Measurements from ENCODE around the gene CCDC78. TPM values are rescaled to one million over a fixed set of nuclear protein-coding genes. Genes with fewer than 3 reads are reported as not detected.

The CCDC78 gene
- total RNA-seq, 1 donor from 2014 or later: 0.85 TPM

DNA sequence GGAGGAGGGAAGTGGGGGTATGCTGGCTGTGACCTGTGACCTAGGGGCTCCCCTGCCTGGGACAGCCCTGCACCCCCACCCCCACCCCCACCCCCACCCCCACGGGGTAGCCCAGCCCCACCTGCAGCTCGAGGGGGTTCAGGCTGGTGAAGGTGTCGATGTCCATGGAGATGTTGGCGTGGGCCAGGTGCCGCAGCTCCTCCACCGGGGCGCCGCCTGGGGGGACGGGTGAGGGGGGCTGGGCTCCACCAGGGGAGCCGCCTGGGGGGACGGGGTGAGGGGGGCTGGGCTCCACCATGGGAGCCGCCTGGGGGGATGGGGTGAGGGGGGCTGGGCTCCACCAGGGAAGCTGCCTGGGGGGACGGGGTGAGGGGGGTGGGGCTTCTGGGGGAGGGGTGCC lies 44.2 kb upstream of the CCDC78 start:
- H3K4me3 Mint-ChIP-seq (ENCODE audit: unreplicated experiment): no peak overlapping the region

DNA sequence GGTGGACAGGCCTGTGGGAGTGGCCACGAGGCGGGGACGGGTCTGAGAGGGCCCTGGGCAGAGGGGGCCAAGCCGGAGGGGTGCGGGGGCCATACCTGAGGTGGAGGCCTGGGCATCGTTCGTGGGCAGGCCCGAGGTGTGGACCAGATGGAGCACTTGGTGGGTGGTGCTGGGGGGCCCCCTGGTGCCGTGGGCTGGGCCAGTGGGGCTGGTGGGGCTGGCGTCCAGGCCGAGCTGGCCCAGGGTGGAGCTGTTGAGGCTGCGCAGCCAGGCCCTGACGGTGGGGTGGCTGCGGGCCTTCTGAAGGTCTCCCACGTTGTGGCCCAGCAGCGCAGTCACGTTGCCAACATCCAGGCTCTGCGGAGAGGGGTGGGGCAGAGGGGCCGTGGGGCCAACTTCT lies 43.7 kb upstream of the CCDC78 start:
- DNase-seq (ENCODE audit: low spot score): no peak
- Mint-ChIP-seq H3K4me3 (ENCODE audit: unreplicated experiment) (no peak overlapping the region), H3K36me3 (ENCODE audit: low read depth, unreplicated experiment) (no peaks in the 10 kb centered on the region), H3K4me1 (ENCODE audit: unreplicated experiment) (no peaks in the 10 kb centered on the region), H3K27me3 (ENCODE audit: unreplicated experiment) (peaks cover 11% of the 10 kb centered on the region), H3K27ac (ENCODE audit: unreplicated experiment) (no peak overlapping the region), H3K9me3 (ENCODE audit: unreplicated experiment) (no peaks in the 10 kb centered on the region)
- TF ChIP-seq, protein P1, sequence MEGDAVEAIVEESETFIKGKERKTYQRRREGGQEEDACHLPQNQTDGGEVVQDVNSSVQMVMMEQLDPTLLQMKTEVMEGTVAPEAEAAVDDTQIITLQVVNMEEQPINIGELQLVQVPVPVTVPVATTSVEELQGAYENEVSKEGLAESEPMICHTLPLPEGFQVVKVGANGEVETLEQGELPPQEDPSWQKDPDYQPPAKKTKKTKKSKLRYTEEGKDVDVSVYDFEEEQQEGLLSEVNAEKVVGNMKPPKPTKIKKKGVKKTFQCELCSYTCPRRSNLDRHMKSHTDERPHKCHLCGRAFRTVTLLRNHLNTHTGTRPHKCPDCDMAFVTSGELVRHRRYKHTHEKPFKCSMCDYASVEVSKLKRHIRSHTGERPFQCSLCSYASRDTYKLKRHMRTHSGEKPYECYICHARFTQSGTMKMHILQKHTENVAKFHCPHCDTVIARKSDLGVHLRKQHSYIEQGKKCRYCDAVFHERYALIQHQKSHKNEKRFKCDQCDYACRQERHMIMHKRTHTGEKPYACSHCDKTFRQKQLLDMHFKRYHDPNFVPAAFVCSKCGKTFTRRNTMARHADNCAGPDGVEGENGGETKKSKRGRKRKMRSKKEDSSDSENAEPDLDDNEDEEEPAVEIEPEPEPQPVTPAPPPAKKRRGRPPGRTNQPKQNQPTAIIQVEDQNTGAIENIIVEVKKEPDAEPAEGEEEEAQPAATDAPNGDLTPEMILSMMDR (IDR thresholded peaks at IDR 0.05; ENCODE audit: unreplicated experiment): no peak

More for the DNA sequence above, 44.2 kb upstream of the CCDC78 start:
- no peak overlapping the region for H3K27ac Mint-ChIP-seq (ENCODE audit: unreplicated experiment)
- H3K4me1 Mint-ChIP-seq (ENCODE audit: unreplicated experiment): no peaks in the 10 kb centered on the region
- DNase-seq (ENCODE audit: low spot score): no peak
- TF ChIP-seq, protein P1 (IDR thresholded peaks at IDR 0.05; ENCODE audit: unreplicated experiment): no peak
- peaks cover 11% of the 10 kb centered on the region for H3K27me3 Mint-ChIP-seq (ENCODE audit: unreplicated experiment)
- no peaks in the 10 kb centered on the region for H3K9me3 Mint-ChIP-seq (ENCODE audit: unreplicated experiment)
- H3K36me3 Mint-ChIP-seq (ENCODE audit: low read depth, unreplicated experiment): no peaks in the 10 kb centered on the region

DNA sequence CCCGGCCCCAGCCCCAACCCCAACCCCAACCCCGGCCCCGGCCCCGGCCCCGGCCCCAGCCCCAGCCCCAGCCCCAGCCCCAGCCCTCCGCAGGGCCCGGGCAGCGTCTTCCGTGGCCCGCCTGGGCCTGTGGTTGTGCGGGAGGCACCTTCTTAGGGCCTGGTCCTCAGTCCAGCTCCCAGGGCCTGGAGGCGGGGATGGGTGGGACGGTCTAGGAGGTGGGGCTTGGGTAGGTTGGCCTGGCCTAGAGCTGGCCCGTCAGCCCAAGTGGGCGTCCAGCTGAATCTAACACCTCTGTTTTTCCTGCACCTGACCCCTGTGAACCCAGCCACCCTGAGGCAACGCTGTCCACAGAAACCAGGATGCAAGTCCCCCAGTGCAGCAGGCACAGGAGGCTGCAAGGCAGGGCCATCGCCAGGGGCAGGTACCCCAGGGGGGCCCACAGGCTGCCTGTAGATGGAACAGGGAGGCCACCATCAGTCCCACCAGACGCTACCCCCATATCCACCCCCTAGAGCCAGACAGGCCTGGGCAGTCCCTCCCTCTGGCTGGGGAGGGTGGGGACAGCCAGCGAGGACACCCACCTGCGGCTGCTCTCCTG lies 43.0 kb upstream of the CCDC78 start:
- H3K27ac Mint-ChIP-seq (ENCODE audit: unreplicated experiment): no peak overlapping the region
- no peak for DNase-seq (ENCODE audit: low spot score)
- no peak overlapping the region for H3K4me3 Mint-ChIP-seq (ENCODE audit: unreplicated experiment)
- H3K4me1 Mint-ChIP-seq (ENCODE audit: unreplicated experiment): no peaks in the 10 kb centered on the region
- H3K27me3 Mint-ChIP-seq (ENCODE audit: unreplicated experiment): peaks cover 11% of the 10 kb centered on the region
- H3K36me3 Mint-ChIP-seq (ENCODE audit: low read depth, unreplicated experiment): no peaks in the 10 kb centered on the region
- H3K9me3 Mint-ChIP-seq (ENCODE audit: unreplicated experiment): no peaks in the 10 kb centered on the region
- TF ChIP-seq, protein P1 (IDR thresholded peaks at IDR 0.05; ENCODE audit: unreplicated experiment): no peak

DNA sequence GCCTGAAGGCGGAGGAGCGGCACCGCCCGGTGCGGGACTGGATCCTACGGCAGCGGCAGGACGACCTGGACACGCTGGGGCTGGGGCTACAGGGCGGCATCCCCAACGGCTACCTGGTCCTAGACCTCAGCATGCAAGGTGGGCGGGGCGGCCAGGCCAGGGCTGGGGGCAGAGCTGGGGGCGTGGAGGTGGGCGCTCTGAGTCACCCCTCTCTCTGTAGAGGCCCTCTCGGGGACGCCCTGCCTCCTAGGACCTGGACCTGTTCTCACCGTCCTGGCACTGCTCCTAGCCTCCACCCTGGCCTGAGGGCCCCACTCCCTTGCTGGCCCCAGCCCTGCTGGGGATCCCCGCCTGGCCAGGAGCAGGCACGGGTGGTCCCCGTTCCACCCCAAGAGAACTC lies 42.2 kb upstream of the CCDC78 start:
- H3K4me1 Mint-ChIP-seq (ENCODE audit: unreplicated experiment): no peaks in the 10 kb centered on the region
- H3K27ac Mint-ChIP-seq (ENCODE audit: unreplicated experiment): no peak overlapping the region
- TF ChIP-seq, protein P1 (IDR thresholded peaks at IDR 0.05; ENCODE audit: unreplicated experiment): no peak
- peaks cover 7% of the 10 kb centered on the region for H3K27me3 Mint-ChIP-seq (ENCODE audit: unreplicated experiment)
- H3K9me3 Mint-ChIP-seq (ENCODE audit: unreplicated experiment): no peaks in the 10 kb centered on the region
- H3K4me3 Mint-ChIP-seq (ENCODE audit: unreplicated experiment): no peak overlapping the region
- no peak for DNase-seq (ENCODE audit: low spot score)
- no peaks in the 10 kb centered on the region for H3K36me3 Mint-ChIP-seq (ENCODE audit: low read depth, unreplicated experiment)

DNA sequence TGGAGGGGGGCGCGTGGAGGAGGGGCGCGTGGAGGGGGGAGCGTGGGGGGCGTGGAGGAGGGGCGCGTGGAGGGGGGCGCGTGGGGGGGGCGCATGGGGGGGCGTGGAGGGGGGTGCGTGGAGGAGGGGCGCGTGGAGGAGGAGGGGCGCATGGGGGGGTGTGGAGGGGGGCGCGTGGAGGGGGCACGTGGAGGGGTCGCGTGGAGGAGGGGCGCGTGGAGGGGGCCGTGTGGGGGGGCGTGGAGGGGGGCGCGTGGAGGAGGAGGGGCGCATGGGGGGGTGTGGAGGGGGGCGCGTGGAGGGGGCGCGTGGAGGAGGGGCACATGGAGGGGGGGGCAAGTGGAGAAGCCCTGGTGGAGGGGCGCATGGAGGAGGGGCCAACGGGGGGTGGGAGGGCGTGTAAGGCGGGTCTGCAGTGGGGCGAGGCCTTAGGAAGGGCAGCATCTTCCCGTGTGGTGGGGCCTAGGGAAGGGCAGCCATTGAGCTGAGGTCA lies 41.5 kb upstream of the CCDC78 start:
- H3K27ac Mint-ChIP-seq (ENCODE audit: unreplicated experiment): no peak overlapping the region
- no peaks in the 10 kb centered on the region for H3K4me1 Mint-ChIP-seq (ENCODE audit: unreplicated experiment)
- no peaks in the 10 kb centered on the region for H3K9me3 Mint-ChIP-seq (ENCODE audit: unreplicated experiment)
- no peak overlapping the region for H3K4me3 Mint-ChIP-seq (ENCODE audit: unreplicated experiment)
- no peaks in the 10 kb centered on the region for H3K36me3 Mint-ChIP-seq (ENCODE audit: low read depth, unreplicated experiment)
- DNase-seq (ENCODE audit: low spot score): no peak
- TF ChIP-seq, protein P1 (IDR thresholded peaks at IDR 0.05; ENCODE audit: unreplicated experiment): no peak
- peaks cover 7% of the 10 kb centered on the region for H3K27me3 Mint-ChIP-seq (ENCODE audit: unreplicated experiment)
